ENCODE results near the gene CEACAM20. TPM values are rescaled to one million over a fixed set of nuclear protein-coding genes. Genes with fewer than 3 reads are reported as not detected.

CEACAM20 gene
- total and polyA plus RNA-seq, 2 of the 13 experiments (the other 11 are each of a cell fraction or from before 2014, with no cell fraction given), result 0.04 TPM; not detected in 1

DNA sequence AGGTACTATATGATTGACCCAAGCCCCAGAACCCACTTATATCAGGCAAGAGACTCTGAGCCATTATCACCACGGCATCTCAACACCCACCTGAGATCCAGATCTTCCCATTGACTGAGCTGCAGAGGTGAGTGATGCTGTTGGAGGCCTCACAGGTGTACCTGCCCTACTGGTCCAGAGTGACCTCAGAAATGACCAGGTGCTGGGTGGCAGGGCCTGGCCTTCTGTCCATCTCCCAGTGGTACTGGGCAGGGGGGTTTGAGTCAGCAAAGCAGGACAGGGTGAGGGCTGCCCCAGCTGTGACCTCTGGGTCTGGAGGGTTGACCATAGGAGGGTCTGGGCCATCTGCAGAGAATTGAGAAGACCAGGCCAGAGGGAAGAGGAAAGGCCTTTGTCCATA is 13.2 kb upstream of the CEACAM20 start:
- ChIA-PET CTCF (ENCODE audit: low intra/inter-chr PET ratio, low total read pairs) (no interaction called here), POLR2A (no interaction called here)
- BruUV-seq (replicated peaks), result no TSS peak
- no peaks in the 10 kb centered on the region for H3K4me1 ChIP-seq (ENCODE audit: insufficient read depth, low read length)
- in situ Hi-C loops (cut with HindIII; ENCODE audit: extremely low pct_ligation_motif_present, low pct_unique_long_range_greater_than_20kb) (no loop called here), intact Hi-C loops (cut with micrococcal nuclease; ENCODE audit: unreplicated experiment) (no loop called here)
- H3K79me2 ChIP-seq (ENCODE audit: insufficient read depth, low read length), result no peaks in the 10 kb centered on the region
- H3K27me3 ChIP-seq (ENCODE audit: control insufficient read depth in 1 of 2, insufficient read depth in 2 of 2, low read length in 2 of 2), result no peaks in the 10 kb centered on the region
- H3K4me2 ChIP-seq (ENCODE audit: low read depth, low read length), result no peak overlapping the region
- no peak for ATAC-seq
- no peak overlapping the region for H3K27ac ChIP-seq (ENCODE audit: extremely low read length, insufficient read depth, low read length)
- no peak overlapping the region for H3K9ac ChIP-seq (ENCODE audit: insufficient read depth, low read depth, low read length)
- H3K36me3 ChIP-seq (replicated peaks in 1 of 2; ENCODE audit: control insufficient read depth in 1 of 2, insufficient read depth in 2 of 2, low read length in 2 of 2), result no peaks in the 10 kb centered on the region
- no peaks in the 10 kb centered on the region for H3K9me3 ChIP-seq (ENCODE audit: low read length)
- no peaks in the 10 kb centered on the region for H4K20me1 ChIP-seq (ENCODE audit: insufficient read depth, low read length)
- no peak for DNase-seq (ENCODE audit: low spot score)
- WGBS (ENCODE audit: low lambda C conversion rate), result no CpG with 5 or more reads among the region's 1 CpG
- TF ChIP-seq ELF4 (CRISPR knock-in tag; IDR thresholded peaks at IDR 0.05; ENCODE audit: borderline replicate concordance) (no peak), ZNF446 (CRISPR knock-in tag; IDR thresholded peaks at IDR 0.05) (no peak), ZNF567 (CRISPR knock-in tag; IDR thresholded peaks at IDR 0.05; ENCODE audit: borderline replicate concordance) (no peak), ZNF550 (CRISPR knock-in tag; IDR thresholded peaks at IDR 0.05; ENCODE audit: borderline replicate concordance) (no peak), ZNF652 (CRISPR knock-in tag; IDR thresholded peaks at IDR 0.05; ENCODE audit: borderline replicate concordance, low read depth) (no peak), ZFP1 (CRISPR knock-in tag; IDR thresholded peaks at IDR 0.05) (no peak), KLF16 (CRISPR knock-in tag; IDR thresholded peaks at IDR 0.05) (no peak), ZFP90 (CRISPR knock-in tag; IDR thresholded peaks at IDR 0.05; ENCODE audit: borderline replicate concordance) (no peak), ZNF263 (CRISPR knock-in tag; IDR thresholded peaks at IDR 0.05) (no peak), ZNF33B (CRISPR knock-in tag; IDR thresholded peaks at IDR 0.05) (no peak), SP2 (CRISPR knock-in tag; IDR thresholded peaks at IDR 0.05) (no peak), ZNF292 (CRISPR knock-in tag; IDR thresholded peaks at IDR 0.05; ENCODE audit: borderline replicate concordance, low read depth) (no peak), KDM3A (CRISPR knock-in tag; IDR thresholded peaks at IDR 0.05; ENCODE audit: low read depth) (no peak), FUBP1 (CRISPR knock-in tag; IDR thresholded peaks at IDR 0.05; ENCODE audit: borderline replicate concordance) (no peak), ZFX (CRISPR knock-in tag; IDR thresholded peaks at IDR 0.05; ENCODE audit: low read depth) (no peak), YY1 (IDR thresholded peaks at IDR 0.05; ENCODE audit: insufficient read depth, insufficient replicate concordance, low read depth, low read length) (no peak)
- TF ChIP-seq, protein P1, sequence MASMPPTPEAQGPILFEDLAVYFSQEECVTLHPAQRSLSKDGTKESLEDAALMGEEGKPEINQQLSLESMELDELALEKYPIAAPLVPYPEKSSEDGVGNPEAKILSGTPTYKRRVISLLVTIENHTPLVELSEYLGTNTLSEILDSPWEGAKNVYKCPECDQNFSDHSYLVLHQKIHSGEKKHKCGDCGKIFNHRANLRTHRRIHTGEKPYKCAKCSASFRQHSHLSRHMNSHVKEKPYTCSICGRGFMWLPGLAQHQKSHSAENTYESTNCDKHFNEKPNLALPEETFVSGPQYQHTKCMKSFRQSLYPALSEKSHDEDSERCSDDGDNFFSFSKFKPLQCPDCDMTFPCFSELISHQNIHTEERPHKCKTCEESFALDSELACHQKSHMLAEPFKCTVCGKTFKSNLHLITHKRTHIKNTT (CRISPR knock-in tag; IDR thresholded peaks at IDR 0.05), result no peak
- H3K4me3 ChIP-seq (replicated peaks in 1 of 3; ENCODE audit: insufficient read depth in 1 of 3, low read depth in 2 of 3, low read length in 3 of 3), result no peak overlapping the region
- H2AFZ ChIP-seq (ENCODE audit: low read length), result no peak overlapping the region
- FAIRE-seq, result no peak

Data from HepG2 (cell line).